Lung microvascular endothelial cell (primary cell): Measurements from ENCODE around the gene KYAT1. TPM values are rescaled to one million over a fixed set of nuclear protein-coding genes. Genes with fewer than 3 reads are reported as not detected.
A peak's percentile ranks its signal among the peaks of the same experiment; 100 is the strongest.
"Not testable (repeated sequence)": the region's sequence is repeated elsewhere in the genome, so short reads cannot be mapped to it uniquely, and the experiment has no call there.

Experiments used
- DNase-seq, 2 donors: peaks; one replicate each; pipeline versions ENCODE4 v3.0.0 to v3.0.0-alpha.2; 2010; ENCODE audit warnings: low read depth in 2 of 2
- total RNA-seq: library from RNA; depleted of rRNA; stranded (reverse); fragments of >200 nt; gene quantifications from 2 replicates; pipeline ENCODE4 v1.2.1, GENCODE V29; 2014

Gene KYAT1
- total RNA-seq, 1 donor from 2014 or later = 5.6 TPM

GRCh38 chr9:128819716-128820664 is 61.8 kb downstream of the KYAT1 start:
- DNase-seq = peak in 1 of 2 donors; percentile 53

GRCh38 chr9:128818839-128819715 is 62.7 kb downstream of the KYAT1 start:
- peak; percentile 38 to 44 for DNase-seq

GRCh38 chr9:128818099-128818838 is 63.5 kb downstream of the KYAT1 start, which contains the start of gene ENDOG:
Gene ENDOG (plus strand): TSS chr9:128818500. CDS start chr9:128818685, 185 bp downstream.
- peak; percentile 97 for DNase-seq

GRCh38 chr9:128810873-128811272 is 70.9 kb downstream of the KYAT1 start:
- no peak for DNase-seq

GRCh38 chr9:128809831-128810230 is 71.9 kb downstream of the KYAT1 start:
- no peak for DNase-seq

GRCh38 chr9:128809036-128809599 is 72.6 kb downstream of the KYAT1 start:
- DNase-seq = no peak

GRCh38 chr9:128808543-128808942 is 73.2 kb downstream of the KYAT1 start:
- no peak for DNase-seq

- no peak for DNase-seq
These were observed 73.9 kb downstream of the KYAT1 start for GRCh38 chr9:128807827-128808226.

- no peak for DNase-seq
These were observed 76.1 kb downstream of the KYAT1 start for GRCh38 chr9:128805661-128806060.

- DNase-seq = no peak
These were observed 79.3 kb downstream of the KYAT1 start for GRCh38 chr9:128802482-128802881.

GRCh38 chr9:128800061-128800460 is 81.7 kb downstream of the KYAT1 start:
- no peak for DNase-seq

- DNase-seq = no peak
These were observed 82.9 kb downstream of the KYAT1 start for GRCh38 chr9:128798896-128799295.

- DNase-seq = not testable (repeated sequence)
These were observed 86.8 kb downstream of the KYAT1 start for GRCh38 chr9:128794961-128795360.

GRCh38 chr9:128792978-128793686 is 88.6 kb downstream of the KYAT1 start:
- DNase-seq = no peak

- no peak for DNase-seq
These were observed 89.6 kb downstream of the KYAT1 start for GRCh38 chr9:128792134-128792533.

- DNase-seq = no peak
These were observed 91.2 kb downstream of the KYAT1 start for GRCh38 chr9:128790536-128790935.

- no peak for DNase-seq
These were observed 93.3 kb downstream of the KYAT1 start for GRCh38 chr9:128788445-128788844.

GRCh38 chr9:128787659-128788058 is 94.1 kb downstream of the KYAT1 start:
- DNase-seq = peak; percentile 13 to 14

- peak; percentile 84 to 91 for DNase-seq
These were observed 94.8 kb downstream of the KYAT1 start, which contains the start of gene TBC1D13 for GRCh38 chr9:128786681-128787601. Gene TBC1D13 (plus strand): TSS chr9:128787253. CDS start chr9:128787354, 101 bp downstream.
